PC-3 (cell line): Measurements from ENCODE around the gene UNC5B.

Experiments
- CTCF ChIP-seq: fragments of 300-600 bp; sonication (generic); conservative IDR thresholded peaks from 2 replicates; pipeline ENCODE4 v1.5.1; 2017; ENCODE audit warnings: antibody characterized with exemption, low read depth, mild to moderate bottlenecking, low read length
- EZH2 ChIP-seq: fragments of 300-600 bp; sonication (generic); IDR thresholded peaks from one replicate; pipeline ENCODE4 v1.6.1; 2017; ENCODE audit warnings: antibody characterized with exemption, mild to moderate bottlenecking, low read length; ENCODE audit not compliant: unreplicated experiment
- EZH2phosphoT487 ChIP-seq: fragments of 300-600 bp; sonication (generic); IDR thresholded peaks from 2 replicates; pipeline ENCODE4 v1.6.1; 2018; ENCODE audit warnings: mild to moderate bottlenecking, antibody characterized with exemption, low read length, borderline replicate concordance

GRCh38 chr10:71323407-71323806 lies 111.0 kb downstream of the UNC5B start:
- no peak for TF ChIP-seq EZH2phosphoT487
- no peak for TF ChIP-seq CTCF
- TF ChIP-seq EZH2: no peak
